Mesenchymal stem cell (in vitro differentiated cells and primary cell): ENCODE measurements around the gene RPRD1A.
"Not testable (repeated sequence)": the region's sequence is repeated elsewhere in the genome, so short reads cannot be mapped to it uniquely, and the experiment has no call there.

Experiments
- DNase-seq: peaks from one replicate; pipeline ENCODE4 v3.0.0-alpha.2; 2013
- H2AFZ ChIP-seq: one replicate; pipeline ENCODE4 v1.6.1; 2013; ENCODE audit warnings: low read depth, mild to moderate bottlenecking, control low read depth, inconsistent platforms, low read length, moderate library complexity
- H2AK5ac ChIP-seq: 2 replicates; pipeline ENCODE4 v1.6.1; 2013; ENCODE audit warnings: low read length, moderate library complexity, mild to moderate bottlenecking, inconsistent platforms; ENCODE audit not compliant: severe bottlenecking
- H2BK120ac ChIP-seq: one replicate; pipeline ENCODE4 v1.6.1; 2013; ENCODE audit warnings: low read depth, mild to moderate bottlenecking, inconsistent platforms, low read length, moderate library complexity
- H2BK12ac ChIP-seq, 2 experiments: one replicate each; pipeline ENCODE4 v1.6.1; 2013; ENCODE audit warnings: inconsistent platforms in 2 of 2, low read length in 2 of 2, mild to moderate bottlenecking in 2 of 2, moderate library complexity in 2 of 2, control low read depth in 1 of 2
- H2BK15ac ChIP-seq: one replicate; pipeline ENCODE4 v1.6.1; 2013; ENCODE audit warnings: mild to moderate bottlenecking, low read depth, inconsistent platforms; ENCODE audit not compliant: poor library complexity, severe bottlenecking
- H2BK5ac ChIP-seq: 2 replicates; pipeline ENCODE4 v1.6.1; 2013; ENCODE audit warnings: low read depth, mild to moderate bottlenecking, low read length, control low read depth, inconsistent platforms; ENCODE audit not compliant: poor library complexity, severe bottlenecking
- H3K14ac ChIP-seq, 2 experiments: one replicate each; pipeline ENCODE4 v1.6.1; 2013; ENCODE audit warnings: inconsistent platforms in 2 of 2, low read length in 2 of 2, control low read depth in 1 of 2, mild to moderate bottlenecking in 1 of 2, moderate library complexity in 1 of 2
- H3K18ac ChIP-seq, 2 experiments: one replicate each; pipeline ENCODE4 v1.6.1; 2013; ENCODE audit warnings: inconsistent platforms in 2 of 2, low read length in 2 of 2, control low read depth in 1 of 2, low read depth in 1 of 2, mild to moderate bottlenecking in 1 of 2
- H3K23ac ChIP-seq, 2 experiments: one replicate each; pipeline ENCODE4 v1.6.1; 2013; ENCODE audit warnings: inconsistent platforms in 2 of 2, low read length in 2 of 2, mild to moderate bottlenecking in 2 of 2, moderate library complexity in 2 of 2, control low read depth in 1 of 2
- H3K27ac ChIP-seq: 2 replicates; pipeline ENCODE4 v1.5.1; 2013; ENCODE audit warnings: mild to moderate bottlenecking, moderate library complexity, low read length, control low read depth, inconsistent platforms; ENCODE audit not compliant: poor library complexity, severe bottlenecking
- H3K27me3 ChIP-seq, 2 experiments: 2 replicates each; pipeline versions ENCODE4 v1.6.1 to v1.7.0; 2013; ENCODE audit warnings: low read length in 2 of 2, mild to moderate bottlenecking in 2 of 2, moderate library complexity in 2 of 2, control low read depth in 1 of 2, inconsistent platforms in 1 of 2; ENCODE audit not compliant: control insufficient read depth in 1 of 2, insufficient read depth in 1 of 2
- H3K36me3 ChIP-seq, 2 experiments: 2 replicates each; pipeline versions ENCODE4 v1.6.1 to v1.7.0; 2013; ENCODE audit warnings: low read length in 2 of 2, control low read depth in 1 of 2, inconsistent platforms in 1 of 2, low read depth in 1 of 2, mild to moderate bottlenecking in 1 of 2; ENCODE audit not compliant: insufficient read depth in 2 of 2, control insufficient read depth in 1 of 2
- H3K4ac ChIP-seq, 2 experiments: one replicate each; pipeline ENCODE4 v1.6.1; 2013; ENCODE audit warnings: inconsistent platforms in 2 of 2, low read length in 2 of 2, mild to moderate bottlenecking in 2 of 2, moderate library complexity in 2 of 2, control low read depth in 1 of 2, low read depth in 1 of 2
- H3K4me1 ChIP-seq: 2 replicates; pipeline ENCODE4 v1.6.1; 2013; ENCODE audit warnings: low read depth, low read length, control low read depth; ENCODE audit not compliant: control insufficient read depth, insufficient read depth
- H3K4me2 ChIP-seq: 2 replicates; pipeline ENCODE4 v1.6.1; 2013; ENCODE audit warnings: low read length, mild to moderate bottlenecking, inconsistent platforms; ENCODE audit not compliant: poor library complexity, severe bottlenecking
- H3K4me3 ChIP-seq, 2 experiments: 2 replicates each; pipeline versions ENCODE4 v1.5.1 to v1.7.0; 2013; ENCODE audit warnings: low read length in 2 of 2, mild to moderate bottlenecking in 2 of 2, control low read depth in 1 of 2, low read depth in 1 of 2; ENCODE audit not compliant: insufficient read depth in 1 of 2
- H3K79me1 ChIP-seq: replicated peaks from 2 replicates; pipeline ENCODE4 v1.6.1; 2013; ENCODE audit warnings: mild to moderate bottlenecking, control low read depth, low read length, inconsistent platforms; ENCODE audit not compliant: poor library complexity, severe bottlenecking
- H3K9ac ChIP-seq: 2 replicates; pipeline ENCODE4 v1.7.0; 2013; ENCODE audit warnings: mild to moderate bottlenecking, low read length, moderate library complexity
- H3K9me3 ChIP-seq: 2 replicates; pipeline ENCODE4 v1.7.0; 2013; ENCODE audit warnings: mild to moderate bottlenecking, low read length; ENCODE audit not compliant: control insufficient read depth
- H4K8ac ChIP-seq: one replicate; pipeline ENCODE4 v1.6.1; 2013; ENCODE audit warnings: inconsistent platforms, mild to moderate bottlenecking, low read length, moderate library complexity
- H4K91ac ChIP-seq: one replicate; pipeline ENCODE4 v1.6.1; 2013; ENCODE audit warnings: mild to moderate bottlenecking, low read length, inconsistent platforms
- WGBS: methylation state at CpG from one replicate; pipeline ENCODE4 v1.1.7; 2013; ENCODE audit warnings: mixed read lengths; 5-methylcytosine and 5-hydroxymethylcytosine counted together

Gene RPRD1A

GRCh38 chr18:36066686-36067054, 689 bp downstream of the RPRD1A start:
- Histone ChIP-seq H2BK15ac (no peak overlapping the region), H3K27me3 (no peaks in the 10 kb centered on the region), H3K4me2 (peak overlapping the region; percentile 45), H3K9ac (peak overlapping the region; percentile 97), H2AFZ (no peak overlapping the region), H3K9me3 (no peaks in the 10 kb centered on the region), H3K18ac (peak overlapping the region in 1 of 2 experiments; percentile 96), H3K4me1 (peaks cover 1% of the 10 kb centered on the region), H3K23ac (no peak overlapping the region), H4K8ac (no peak overlapping the region), H3K27ac (peak overlapping the region; percentile 45), H2BK5ac (no peak overlapping the region), H3K14ac (no peak overlapping the region), H3K36me3 (peaks cover 0 to 8% of the 10 kb centered on the region in 2 experiments), H3K79me1 (no peaks in the 10 kb centered on the region), H2BK120ac (peak overlapping the region; percentile 96), H2BK12ac (no peak overlapping the region), H3K4me3 (peak overlapping the region; percentile 87 to 93), H3K4ac (no peak overlapping the region), H2AK5ac (no peak overlapping the region), H4K91ac (no peak overlapping the region)
- DNase-seq, result no peak
- WGBS, result under 1% methylated on average over 5 of the region's 5 CpGs

GRCh38 chr18:36066001-36066400, 1.4 kb downstream of the RPRD1A start:
- H4K91ac ChIP-seq, result no peak overlapping the region
- H2BK15ac ChIP-seq, result no peak overlapping the region
- H2AFZ ChIP-seq, result no peak overlapping the region
- H2BK5ac ChIP-seq, result no peak overlapping the region
- H3K4me3 ChIP-seq, result peak overlapping the region in 1 of 2 experiments; percentile 93
- H3K4ac ChIP-seq, result no peak overlapping the region
- no peak overlapping the region for H3K23ac ChIP-seq
- no peak overlapping the region for H2BK120ac ChIP-seq
- H3K4me1 ChIP-seq, result peaks cover 1% of the 10 kb centered on the region
- H3K27me3 ChIP-seq, result no peaks in the 10 kb centered on the region
- H2AK5ac ChIP-seq, result no peak overlapping the region
- H3K9me3 ChIP-seq, result no peaks in the 10 kb centered on the region
- H3K27ac ChIP-seq, result no peak overlapping the region
- WGBS, result 63% methylated on average over 5 of the region's 5 CpGs
- peaks cover 0 to 8% of the 10 kb centered on the region in 2 experiments for H3K36me3 ChIP-seq
- peak overlapping the region; percentile 39 for H3K4me2 ChIP-seq
- no peak overlapping the region for H3K14ac ChIP-seq
- no peak overlapping the region for H3K18ac ChIP-seq
- H2BK12ac ChIP-seq, result no peak overlapping the region
- H3K79me1 ChIP-seq, result no peaks in the 10 kb centered on the region
- peak; percentile 60 for DNase-seq
- H3K9ac ChIP-seq, result peak overlapping the region; percentile 97
- H4K8ac ChIP-seq, result no peak overlapping the region

GRCh38 chr18:36064809-36065079, 2.6 kb downstream of the RPRD1A start:
- not testable (repeated sequence) for H3K4me3 ChIP-seq, H2BK12ac ChIP-seq, H4K91ac ChIP-seq, DNase-seq, H3K27me3 ChIP-seq, H3K9me3 ChIP-seq, H3K79me1 ChIP-seq, H3K9ac ChIP-seq, H2BK5ac ChIP-seq, H3K4ac ChIP-seq, H2AFZ ChIP-seq, H2AK5ac ChIP-seq, H3K14ac ChIP-seq, H3K4me2 ChIP-seq, H3K4me1 ChIP-seq, H3K27ac ChIP-seq, H3K36me3 ChIP-seq, H3K23ac ChIP-seq, H2BK120ac ChIP-seq, H4K8ac ChIP-seq, H2BK15ac ChIP-seq, H3K18ac ChIP-seq
- WGBS, result 99% methylated on average over 9 of the region's 9 CpGs

- WGBS, result 98% methylated on average over 30 of the region's 31 CpGs
- H2BK120ac ChIP-seq, result no peak overlapping the region
- peaks cover 0 to 8% of the 10 kb centered on the region in 2 experiments for H3K36me3 ChIP-seq
Measured at GRCh38 chr18:36064027-36064808, 3.1 kb downstream of the RPRD1A start.

More at GRCh38 chr18:36064027-36064808, 3.1 kb downstream of the RPRD1A start:
- Histone ChIP-seq H3K27me3 (no peaks in the 10 kb centered on the region), H3K4me1 (peaks cover 1% of the 10 kb centered on the region), H3K27ac (no peak overlapping the region), H3K4ac (no peak overlapping the region), H2BK15ac (no peak overlapping the region), H3K14ac (no peak overlapping the region), H3K9ac (no peak overlapping the region), H2BK5ac (no peak overlapping the region), H3K18ac (no peak overlapping the region), H4K8ac (no peak overlapping the region), H2AFZ (no peak overlapping the region), H2AK5ac (no peak overlapping the region), H4K91ac (no peak overlapping the region), H3K23ac (no peak overlapping the region), H3K9me3 (no peaks in the 10 kb centered on the region), H3K4me3 (no peak overlapping the region), H3K79me1 (peaks cover 2% of the 10 kb centered on the region), H3K4me2 (no peak overlapping the region), H2BK12ac (no peak overlapping the region)
- DNase-seq, result no peak
